HG02852 (cell line): Measurements from ENCODE around the gene RALGPS1.

Experiments
- ATAC-seq: cut with Tn5 transposase; IDR thresholded peaks from one replicate; pipeline ENCODE4 v1.9.1; 2021; ENCODE audit warnings: mild to moderate bottlenecking, moderate library complexity; ENCODE audit not compliant: unreplicated experiment

Gene RALGPS1

DNA sequence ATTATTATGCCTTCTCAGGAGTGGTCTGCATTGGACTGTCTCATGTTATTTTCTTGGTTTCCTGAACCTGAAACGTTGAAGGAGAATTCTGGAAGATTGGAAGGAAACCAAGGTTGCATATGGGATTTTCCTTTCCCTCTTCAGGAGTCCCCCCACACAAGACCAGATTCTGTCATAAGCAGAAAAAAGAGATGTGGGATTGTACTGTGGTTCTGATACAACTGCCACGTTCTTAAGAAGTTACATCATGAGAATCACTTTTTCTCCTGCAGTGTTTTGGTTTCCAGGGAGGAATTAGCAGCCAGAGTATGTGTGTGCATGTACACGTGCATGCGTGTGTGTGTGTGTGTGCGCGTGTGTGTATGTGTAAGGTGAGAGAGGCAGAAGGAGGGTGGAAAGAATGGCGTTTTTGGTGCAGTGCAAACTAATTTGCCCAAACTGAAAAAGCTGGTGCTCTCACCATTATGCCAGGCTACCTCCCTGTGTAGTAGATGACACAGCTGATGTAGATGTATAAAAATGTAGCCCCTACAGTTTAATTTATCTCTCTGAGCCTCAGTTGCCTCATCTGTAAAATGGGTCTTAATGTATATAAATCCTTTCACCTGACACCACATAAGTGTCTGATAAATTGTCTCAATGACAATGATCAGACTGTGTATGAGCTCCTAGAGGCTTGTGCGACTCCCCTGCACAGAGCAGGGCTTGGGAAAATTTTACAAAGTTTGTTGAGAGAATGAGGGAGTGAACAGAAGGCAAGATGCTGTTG lies 38.6 kb downstream of the RALGPS1 start:
- no peak for ATAC-seq

DNA sequence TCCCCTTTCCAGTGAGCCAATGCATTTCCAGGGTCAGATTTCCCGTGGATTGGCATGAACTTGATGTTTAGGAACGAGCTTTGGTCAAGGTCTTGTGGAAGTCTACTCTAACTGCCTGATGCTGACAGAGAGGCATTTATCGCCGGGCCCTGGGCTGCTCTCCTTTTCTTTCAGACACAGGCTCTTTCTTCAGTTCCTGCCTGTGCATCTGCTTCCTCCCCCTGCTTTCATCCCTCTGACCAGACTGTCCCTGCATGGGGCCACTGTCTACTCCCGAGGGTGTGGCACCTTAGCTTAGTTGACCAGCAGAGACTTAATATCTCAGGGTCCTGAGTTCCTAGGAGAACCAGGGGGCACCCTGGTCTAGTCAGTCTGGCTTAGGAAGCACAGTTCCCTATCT lies 41.2 kb downstream of the RALGPS1 start:
- no peak for ATAC-seq

DNA sequence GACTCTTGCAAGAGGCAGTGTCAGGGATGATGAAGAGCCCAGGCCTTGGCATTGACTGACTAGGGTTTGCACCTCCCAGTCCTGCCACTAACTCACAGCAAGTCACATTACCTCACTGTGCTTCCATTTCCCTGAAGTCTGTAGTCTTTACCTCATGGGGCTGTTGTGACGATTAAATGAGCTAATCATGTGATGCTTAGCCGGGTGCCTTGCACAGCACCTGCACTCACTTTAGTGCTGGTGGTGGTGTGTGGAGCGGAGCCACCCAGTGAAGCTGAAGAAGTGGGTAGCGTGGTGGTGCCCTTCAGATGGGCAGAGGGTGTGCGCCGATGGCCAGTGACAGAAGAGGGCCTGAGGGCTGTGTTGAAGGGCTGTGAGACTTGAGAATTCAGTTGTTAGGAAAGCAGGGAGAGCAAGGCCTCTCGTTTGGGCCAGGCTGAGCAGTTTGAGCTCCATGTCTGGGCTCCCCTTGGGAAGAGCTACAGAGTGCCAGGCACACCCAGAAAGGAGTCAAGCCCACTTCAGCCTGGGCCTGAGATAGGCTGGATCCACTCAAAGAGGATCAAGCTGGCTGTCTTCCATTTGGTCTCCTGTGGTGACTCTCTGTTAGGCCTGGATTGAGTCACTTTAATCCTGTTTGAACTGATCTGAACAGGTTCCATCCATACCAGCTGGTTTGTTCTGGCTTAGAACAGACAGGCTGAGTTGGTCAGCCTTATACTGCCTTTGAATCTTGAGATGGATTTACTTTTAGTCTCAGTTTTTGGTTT lies 42.5 kb downstream of the RALGPS1 start:
- ATAC-seq, result no peak

DNA sequence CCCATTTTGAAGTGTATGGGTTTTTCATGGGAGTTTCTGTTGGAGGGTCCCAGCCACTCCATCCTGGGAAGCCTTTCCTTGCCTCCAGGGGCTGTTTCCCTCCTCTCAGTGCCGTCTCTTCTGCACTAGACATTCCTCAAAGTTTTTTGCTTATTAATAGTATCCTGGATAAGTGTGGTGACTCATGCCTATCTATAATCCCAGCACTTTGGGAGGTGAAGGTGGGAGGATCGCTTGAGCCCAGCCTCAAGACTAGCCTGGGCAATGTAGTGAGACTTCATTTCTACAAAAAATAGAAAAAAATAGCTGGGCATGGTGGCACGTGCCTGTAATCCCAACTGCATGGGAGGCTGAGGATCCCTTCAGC lies 43.1 kb downstream of the RALGPS1 start:
- no peak for ATAC-seq

DNA sequence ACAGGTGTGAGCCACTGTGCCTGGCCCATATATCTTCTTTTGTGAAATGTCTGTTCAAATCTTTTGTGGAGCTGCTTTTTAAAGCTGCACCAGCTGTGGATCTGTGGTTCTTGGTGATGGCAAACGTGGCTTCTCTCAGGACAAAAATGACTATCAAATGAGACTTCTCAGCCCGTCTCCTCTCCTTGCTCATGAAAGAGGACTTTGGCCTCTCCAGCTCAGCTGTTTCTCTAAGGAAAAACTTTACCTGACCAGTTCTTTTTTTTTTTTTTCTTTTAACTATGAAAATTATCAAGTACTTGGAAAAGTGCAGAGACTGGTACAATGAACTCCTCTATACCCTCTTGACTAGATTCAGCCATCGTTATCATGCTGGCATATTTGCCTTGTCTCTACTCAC lies 44.8 kb downstream of the RALGPS1 start:
- ATAC-seq, result no peak

DNA sequence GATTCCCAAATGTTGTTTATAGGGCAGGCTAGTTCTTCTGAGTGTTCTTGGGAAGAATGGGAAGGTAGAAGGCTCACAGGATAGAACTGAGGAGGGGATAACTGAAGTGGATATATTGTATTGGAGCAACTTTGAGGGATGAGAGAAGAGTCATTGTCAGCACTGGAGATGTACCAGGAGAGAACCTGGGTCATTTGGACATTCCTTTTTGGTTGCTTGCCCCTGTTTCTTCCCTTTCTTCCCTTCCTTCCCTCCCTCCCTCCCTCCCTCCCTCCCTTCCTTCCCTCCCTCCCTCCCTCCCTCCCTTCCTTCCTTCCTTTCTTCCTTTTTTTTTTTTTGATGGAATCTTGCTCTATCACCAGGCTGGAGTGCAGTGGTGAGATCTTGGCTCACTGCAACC lies 45.3 kb downstream of the RALGPS1 start:
- no peak for ATAC-seq

DNA sequence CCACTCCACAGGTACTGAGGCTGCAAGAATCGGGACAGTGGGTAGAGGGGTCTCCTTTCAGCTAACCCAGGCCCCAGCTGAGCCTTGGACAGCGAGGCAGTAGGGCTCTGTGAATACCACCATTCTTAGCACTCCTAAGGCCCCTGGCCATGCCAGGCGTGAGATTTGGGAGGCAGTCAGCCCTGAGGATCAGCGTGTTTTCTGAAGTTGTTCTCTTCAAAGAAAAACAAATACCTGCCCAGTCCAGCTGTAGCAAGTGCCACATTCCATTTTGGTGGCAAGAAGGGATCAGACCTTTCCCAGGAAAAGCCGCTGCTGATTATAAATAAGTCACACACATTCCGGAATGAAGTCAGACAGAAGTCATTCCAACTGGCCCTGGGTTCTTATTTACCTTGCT lies 47.8 kb downstream of the RALGPS1 start:
- no peak for ATAC-seq

DNA sequence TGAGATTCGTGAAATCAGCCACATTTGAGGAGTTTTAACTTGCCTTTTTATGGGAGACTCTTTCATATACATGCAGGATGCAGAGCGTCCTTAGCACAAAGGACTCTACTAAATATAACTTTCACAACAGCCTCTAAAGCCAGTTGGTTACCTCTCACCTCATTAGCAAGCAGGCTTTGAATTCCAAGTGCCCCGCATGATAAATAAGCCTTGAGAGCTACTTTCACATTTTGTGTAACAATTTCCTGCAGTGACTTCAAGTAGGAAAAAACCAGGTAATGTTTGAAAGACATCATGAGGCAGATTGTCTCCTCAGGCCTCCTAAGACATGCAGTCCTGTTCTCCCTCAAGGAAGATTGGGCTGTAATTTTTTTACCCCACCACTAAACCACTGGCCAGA lies 50.5 kb downstream of the RALGPS1 start:
- ATAC-seq, result no peak

DNA sequence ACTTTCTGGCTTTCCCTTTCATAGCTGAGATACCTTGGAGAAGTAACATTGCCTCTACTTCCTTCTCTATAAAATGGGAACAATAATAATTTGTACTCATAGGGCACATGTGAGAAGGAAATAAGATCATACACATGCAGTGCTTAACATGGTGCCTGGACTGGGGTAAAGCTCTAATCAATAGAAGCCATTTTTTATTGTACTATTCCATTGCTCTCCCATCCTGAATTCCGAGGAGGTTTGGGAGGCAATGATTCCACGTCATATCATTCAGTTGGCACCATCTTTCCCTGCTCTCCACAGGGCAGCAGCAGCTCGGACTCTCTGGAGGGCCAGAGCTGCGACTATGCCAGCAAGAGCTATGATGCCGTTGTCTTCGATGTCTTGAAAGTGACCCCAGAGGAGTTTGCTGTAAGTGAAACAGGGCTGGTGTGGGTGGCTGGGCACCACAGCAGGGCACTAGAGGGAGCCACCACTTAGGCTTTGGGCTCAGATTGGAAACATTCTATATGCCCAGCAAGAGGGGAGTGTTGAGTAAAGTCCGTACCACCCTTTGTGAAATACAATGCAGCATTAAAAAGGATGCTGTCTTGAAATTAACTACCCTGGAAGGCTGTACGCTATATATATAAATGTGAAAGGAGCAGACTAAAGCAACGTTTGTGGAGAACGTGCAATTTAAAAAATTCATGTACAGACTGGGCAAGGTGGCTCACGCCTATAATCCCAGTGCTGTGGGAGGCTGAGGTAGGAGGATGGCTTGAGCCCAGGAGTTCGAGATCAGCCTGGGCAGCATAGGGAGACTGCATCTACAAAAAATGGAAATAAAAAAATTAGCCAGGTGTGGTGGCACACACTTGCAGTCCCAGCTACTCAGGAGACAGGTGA lies 51.2 kb downstream of the RALGPS1 start:
- ATAC-seq, result no peak

DNA sequence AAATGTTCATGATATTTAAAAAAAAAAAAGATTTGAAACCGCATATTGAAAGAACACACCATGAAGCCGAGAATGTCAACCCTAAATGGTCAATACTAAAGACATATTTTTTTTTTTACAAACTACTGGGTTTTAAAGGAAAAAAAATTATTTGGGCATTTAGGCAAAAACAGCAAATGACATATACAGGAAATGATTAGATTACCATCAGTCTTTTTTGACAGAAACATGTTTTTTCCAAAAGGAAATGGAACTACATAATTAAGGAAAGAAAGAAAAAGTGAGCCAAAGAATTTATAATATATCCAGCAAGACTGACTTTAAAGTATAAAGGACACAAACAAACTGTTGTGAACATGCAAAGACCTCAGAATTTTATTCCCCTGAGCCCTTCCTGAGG lies 56.7 kb downstream of the RALGPS1 start:
- ATAC-seq, result no peak

DNA sequence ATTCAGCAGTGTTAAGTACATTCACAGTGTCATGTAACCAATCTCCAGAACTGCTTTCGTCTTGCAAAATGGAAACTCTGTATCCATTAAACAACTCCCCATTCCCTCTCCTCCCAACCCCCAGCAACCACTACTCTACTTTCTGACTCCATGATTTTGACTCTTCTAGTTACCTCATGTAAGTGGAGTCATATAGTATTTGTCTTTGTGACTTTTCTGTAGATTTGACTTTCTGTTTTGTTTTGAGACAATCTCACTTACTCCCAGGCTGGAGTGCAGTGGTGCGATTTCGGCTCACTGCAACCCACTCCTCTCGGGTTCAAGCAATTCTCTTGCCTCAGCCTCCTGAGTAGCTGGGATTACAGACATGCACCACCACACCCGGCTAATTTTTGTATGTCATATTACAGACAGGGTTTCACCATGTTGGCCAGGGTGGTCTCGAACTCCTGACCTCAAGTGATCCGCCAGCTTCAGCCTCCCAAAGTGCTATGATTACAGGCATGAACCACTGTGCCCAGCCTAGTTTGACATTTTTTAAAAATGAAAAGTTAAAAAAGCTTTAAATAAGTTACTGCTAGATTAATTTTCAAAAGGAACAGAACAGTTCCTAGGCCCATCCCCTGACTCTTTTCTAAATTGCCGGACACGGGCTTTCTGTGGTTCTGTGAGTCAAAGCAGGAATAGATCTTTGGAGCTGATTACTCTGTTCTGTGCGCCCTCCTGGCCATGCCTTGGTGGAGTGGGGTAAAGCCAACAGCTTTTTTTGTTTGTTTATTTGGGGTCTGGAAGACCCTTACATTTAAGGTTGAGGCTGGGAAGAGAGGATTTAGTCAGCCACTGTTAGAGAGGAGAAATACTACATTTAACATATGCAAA lies 59.3 kb downstream of the RALGPS1 start:
- no peak for ATAC-seq

DNA sequence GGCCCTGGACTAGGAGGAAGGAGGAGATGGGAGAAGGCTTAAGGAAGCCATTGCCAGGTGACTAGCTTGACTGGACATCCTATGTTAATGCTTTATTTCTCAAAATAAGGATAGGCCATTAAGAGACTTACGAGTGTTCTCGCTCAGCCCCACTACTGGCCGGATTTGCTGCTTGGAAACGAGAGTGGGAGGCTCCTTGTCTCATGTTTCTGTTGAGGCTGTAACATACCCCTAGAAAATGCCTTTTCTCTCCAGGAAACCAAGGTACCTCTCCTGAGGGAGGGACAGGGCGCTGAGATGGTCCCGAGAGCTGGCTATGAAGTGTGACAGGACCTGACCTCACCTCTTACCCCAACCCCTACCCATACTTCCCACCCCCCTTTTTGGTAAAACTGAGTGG lies 60.0 kb downstream of the RALGPS1 start:
- no peak for ATAC-seq

DNA sequence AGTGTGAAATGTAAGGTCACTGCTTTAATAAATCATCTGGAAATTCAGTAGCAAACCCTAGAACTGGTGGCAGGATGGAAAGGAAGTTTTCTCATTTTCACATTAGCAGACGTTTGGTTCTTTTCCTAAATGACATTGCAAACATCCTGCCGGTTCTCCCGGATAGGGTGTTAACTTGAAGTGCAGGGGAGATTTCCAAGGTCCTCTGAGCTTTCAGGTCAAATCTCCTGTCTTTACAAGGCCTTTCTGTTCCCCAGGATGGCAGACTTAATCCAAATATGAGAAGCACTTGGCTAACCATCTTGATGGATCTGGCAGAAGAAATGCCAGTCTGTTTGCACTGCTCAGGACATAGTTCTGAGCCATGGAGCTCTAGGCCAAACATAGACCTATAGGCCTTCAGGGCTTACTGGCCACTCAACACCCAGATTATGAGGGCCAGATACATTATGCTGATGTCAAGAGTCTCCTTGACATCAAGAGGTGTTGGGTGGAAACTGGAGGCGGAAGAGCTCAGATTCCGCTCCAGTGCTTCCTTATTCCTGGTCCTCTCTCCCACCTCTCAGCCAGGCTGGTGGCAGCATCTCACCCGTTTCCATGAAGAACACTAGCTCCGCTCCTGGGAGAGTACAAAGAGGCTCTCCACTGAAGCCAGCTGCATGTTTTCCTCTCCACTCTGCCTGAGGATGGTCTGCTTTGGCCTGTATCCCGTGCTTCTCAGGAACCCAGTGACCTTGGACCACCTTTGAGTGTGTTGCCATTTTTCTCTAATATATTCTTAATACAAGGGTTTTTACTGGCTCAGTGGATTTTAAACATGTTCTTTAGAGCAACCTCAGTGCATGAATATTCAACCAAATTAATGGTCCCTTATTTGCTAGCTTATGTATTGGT lies 61.0 kb downstream of the RALGPS1 start:
- ATAC-seq, result no peak

DNA sequence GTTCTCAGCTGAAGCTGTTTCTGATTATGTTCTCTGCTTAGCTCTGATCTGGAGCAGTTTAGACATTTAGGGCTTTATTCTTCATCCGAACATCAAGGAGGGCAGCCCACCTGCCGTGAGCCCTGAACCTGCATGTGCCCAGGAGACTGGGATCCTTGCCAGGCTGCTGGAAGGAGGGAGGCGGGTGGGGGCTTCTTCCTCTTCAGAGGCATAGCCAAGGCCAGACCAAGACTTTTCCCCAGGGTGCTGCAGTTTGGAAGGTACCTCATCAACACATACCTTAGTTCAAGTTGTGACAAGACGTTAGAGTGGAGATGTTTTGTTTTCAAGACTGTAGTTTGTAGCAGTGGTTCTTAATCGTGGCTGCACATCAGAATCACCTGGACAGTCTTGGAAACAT lies 64.9 kb downstream of the RALGPS1 start:
- no peak for ATAC-seq

DNA sequence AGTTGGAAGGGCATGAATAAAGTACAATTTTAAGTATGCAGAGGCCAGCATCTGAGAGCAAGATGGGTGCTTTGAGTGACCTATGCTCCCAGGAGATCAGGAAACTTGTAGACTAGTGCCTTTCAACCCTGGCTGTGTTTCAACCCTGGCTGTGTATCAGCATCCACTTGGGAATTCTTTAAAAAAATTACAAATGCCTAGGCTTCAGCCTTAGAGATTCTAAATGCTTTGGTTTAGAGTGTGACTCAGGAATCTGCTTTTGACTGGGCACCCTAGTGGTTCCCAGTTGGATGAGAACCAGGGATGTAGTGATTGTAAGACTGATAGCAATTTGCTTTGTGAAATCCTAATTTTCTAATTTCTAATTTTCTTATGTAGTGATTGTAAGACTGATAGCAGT lies 65.6 kb downstream of the RALGPS1 start:
- no peak for ATAC-seq

DNA sequence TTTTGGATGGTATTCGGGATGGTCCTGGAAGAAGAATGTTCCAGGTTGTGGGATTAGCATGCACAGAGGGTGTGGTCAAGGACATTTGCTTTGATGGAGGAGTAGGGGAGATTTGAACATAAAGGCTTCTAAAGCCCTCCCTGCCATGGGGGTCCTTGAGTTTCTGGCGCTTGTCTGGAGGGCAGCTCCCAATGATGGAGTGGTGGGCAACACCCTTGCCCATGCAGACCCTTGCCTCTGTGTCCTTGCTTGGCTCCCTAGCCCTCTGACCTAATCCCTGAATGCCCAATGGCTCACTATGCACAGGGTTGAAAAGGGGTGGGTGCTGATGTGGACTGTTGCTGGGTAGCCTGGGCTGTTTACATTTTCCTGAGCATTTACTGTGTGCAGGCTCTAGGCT lies 66.6 kb downstream of the RALGPS1 start:
- no peak for ATAC-seq

DNA sequence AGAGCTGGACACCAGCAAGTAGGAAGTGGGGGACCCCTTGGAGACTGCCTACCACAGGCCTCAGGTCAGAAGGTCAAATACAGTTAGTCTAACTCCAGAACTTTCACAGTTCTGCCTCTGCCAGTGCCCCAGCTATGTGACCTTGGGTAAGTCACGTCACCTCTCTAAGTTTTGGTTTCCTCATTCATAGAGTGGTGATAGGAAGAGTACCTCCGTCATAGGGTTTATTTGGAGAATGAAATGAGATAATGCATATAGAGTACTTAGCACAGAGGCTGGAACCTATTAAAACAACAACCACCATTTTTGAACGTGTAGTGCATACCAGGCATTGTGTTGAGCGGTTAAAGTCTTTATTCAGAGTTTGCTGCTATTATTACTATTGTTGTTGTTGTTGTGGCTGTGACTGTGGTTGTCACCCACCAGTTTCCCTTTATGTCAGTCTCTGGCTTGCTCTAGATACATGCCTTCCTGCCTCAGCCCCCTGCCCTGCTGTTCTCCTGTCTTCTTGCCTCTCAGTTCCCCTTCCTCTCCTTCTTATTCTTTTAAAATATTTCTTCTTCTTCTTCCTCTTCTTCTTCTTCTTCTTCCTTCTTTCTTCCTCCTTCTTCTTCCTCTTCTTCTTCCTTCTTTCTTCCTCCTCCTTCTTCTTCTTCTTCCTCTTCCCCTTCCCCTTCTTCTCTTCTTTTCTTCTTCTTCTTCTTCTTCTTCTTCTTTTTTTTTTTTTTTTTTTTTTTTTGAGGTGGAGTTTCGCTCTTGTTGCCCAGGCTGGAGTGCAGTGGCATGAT lies 67.8 kb downstream of the RALGPS1 start:
- no peak for ATAC-seq

DNA sequence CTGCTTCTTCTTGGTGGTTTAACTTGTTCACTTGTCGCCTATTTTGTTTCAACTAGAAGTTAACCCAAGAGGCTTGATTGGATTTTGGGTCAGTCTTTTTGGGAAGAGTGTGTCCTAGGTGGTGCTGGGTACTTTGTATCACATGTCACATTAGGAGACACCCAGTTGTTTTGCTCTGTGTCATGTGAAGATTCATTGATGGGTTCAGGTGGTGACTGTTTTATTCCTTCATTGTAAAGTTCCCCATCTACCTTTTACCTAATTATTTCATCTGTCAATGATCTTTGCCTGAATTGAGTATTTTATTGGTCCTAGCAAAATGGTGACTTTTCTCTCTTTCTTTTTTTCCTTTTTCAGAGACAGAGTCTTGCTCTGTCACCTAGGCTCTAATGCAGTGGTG lies 69.2 kb downstream of the RALGPS1 start:
- no peak for ATAC-seq

DNA sequence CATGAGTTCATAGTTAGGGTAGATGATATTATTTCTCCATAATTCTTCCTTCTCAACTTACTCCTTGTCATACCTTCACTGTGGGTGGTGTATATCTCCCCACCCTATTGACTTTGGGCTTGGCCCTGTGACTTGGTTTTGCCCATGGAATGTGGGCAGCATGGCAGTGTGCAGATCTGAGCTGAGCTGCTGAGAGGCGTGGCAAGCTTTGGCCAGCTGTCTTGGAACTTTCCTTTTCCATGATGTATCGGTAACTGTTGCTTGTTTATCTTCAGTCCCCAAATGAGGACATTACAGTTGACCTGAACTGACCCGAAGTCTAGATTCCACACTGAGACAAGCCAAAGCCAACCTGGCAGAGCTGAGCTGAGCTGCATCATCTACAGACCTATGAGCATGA lies 70.4 kb downstream of the RALGPS1 start:
- no peak for ATAC-seq
